Trophoblast cell (in vitro differentiated cells and primary cell): ENCODE data around the gene NPDC1.
A peak's percentile ranks its signal among the peaks of the same experiment; 100 is the strongest.

Experiments used
- DNase-seq, 2 donors: peaks; one replicate each; pipeline ENCODE4 v3.0.0-alpha.2; 2016
- H2AFZ ChIP-seq: 2 replicates; pipeline ENCODE4 v1.6.1; 2013; ENCODE audit warnings: low read length, moderate library complexity, mild to moderate bottlenecking; ENCODE audit not compliant: insufficient read depth, poor library complexity
- H2AK5ac ChIP-seq: 2 replicates; pipeline ENCODE4 v1.6.1; 2013; ENCODE audit warnings: mild to moderate bottlenecking, low read length
- H2BK120ac ChIP-seq: 2 replicates; pipeline ENCODE4 v1.6.1; 2013; ENCODE audit warnings: low read length, mild to moderate bottlenecking, moderate library complexity; ENCODE audit not compliant: insufficient read depth, poor library complexity
- H2BK12ac ChIP-seq: 2 replicates; pipeline ENCODE4 v1.6.1; 2013; ENCODE audit warnings: mild to moderate bottlenecking, low read length, moderate library complexity
- H2BK5ac ChIP-seq: 2 replicates; pipeline ENCODE4 v1.6.1; 2013; ENCODE audit warnings: low read length, low read depth, moderate library complexity, mild to moderate bottlenecking; ENCODE audit not compliant: poor library complexity
- H3K14ac ChIP-seq: 2 replicates; pipeline ENCODE4 v1.6.1; 2013; ENCODE audit warnings: mild to moderate bottlenecking, low read length
- H3K18ac ChIP-seq: 2 replicates; pipeline ENCODE4 v1.6.1; 2013; ENCODE audit warnings: mild to moderate bottlenecking, low read length
- H3K23ac ChIP-seq: 2 replicates; pipeline ENCODE4 v1.6.1; 2013; ENCODE audit warnings: low read length
- H3K27ac ChIP-seq: 2 replicates; pipeline ENCODE4 v1.5.1; 2013; ENCODE audit warnings: low read depth, mild to moderate bottlenecking, inconsistent platforms, low read length, moderate library complexity
- H3K27me3 ChIP-seq: 2 replicates; pipeline ENCODE4 v1.6.1; 2013; ENCODE audit warnings: inconsistent platforms, mild to moderate bottlenecking, low read length, moderate library complexity; ENCODE audit not compliant: insufficient read depth
- H3K36me3 ChIP-seq, 2 experiments: 1 replicate in 1 of 2; 2 replicates in 1 of 2; pipeline ENCODE4 v1.6.1; 2013; ENCODE audit warnings: low read length in 2 of 2, mild to moderate bottlenecking in 2 of 2, moderate library complexity in 1 of 2; ENCODE audit not compliant: insufficient read depth in 2 of 2, control insufficient read depth in 1 of 2
- H3K4ac ChIP-seq: 2 replicates; pipeline ENCODE4 v1.6.1; 2013; ENCODE audit warnings: low read depth, mild to moderate bottlenecking, low read length, moderate library complexity
- H3K4me1 ChIP-seq, 2 experiments: 1 replicate in 1 of 2; 2 replicates in 1 of 2; pipeline ENCODE4 v1.6.1; 2013; ENCODE audit warnings: low read length in 2 of 2, mild to moderate bottlenecking in 2 of 2, moderate library complexity in 1 of 2; ENCODE audit not compliant: insufficient read depth in 2 of 2, control insufficient read depth in 1 of 2
- H3K4me2 ChIP-seq: 2 replicates; pipeline ENCODE4 v1.6.1; 2013; ENCODE audit warnings: inconsistent platforms, mild to moderate bottlenecking, low read length, moderate library complexity
- H3K4me3 ChIP-seq: 2 replicates; pipeline ENCODE4 v1.5.1; 2013; ENCODE audit warnings: mild to moderate bottlenecking, low read depth, low read length, inconsistent platforms
- H3K79me1 ChIP-seq: one replicate; pipeline ENCODE4 v1.6.1; 2013; ENCODE audit warnings: low read length
- H3K79me2 ChIP-seq: 2 replicates; pipeline ENCODE4 v1.6.1; 2013; ENCODE audit warnings: low read length, mild to moderate bottlenecking; ENCODE audit not compliant: control insufficient read depth, insufficient read depth, poor library complexity
- H3K9ac ChIP-seq: 2 replicates; pipeline ENCODE4 v1.6.1; 2013; ENCODE audit warnings: mild to moderate bottlenecking, low read length
- H3K9me3 ChIP-seq: 2 replicates; pipeline ENCODE4 v1.6.1; 2013; ENCODE audit warnings: low read depth, mild to moderate bottlenecking, control low read depth, inconsistent platforms, low read length; ENCODE audit not compliant: insufficient read depth
- H4K12ac ChIP-seq: 2 replicates; pipeline ENCODE4 v1.6.1; 2013; ENCODE audit warnings: low read depth, mild to moderate bottlenecking, low read length, moderate library complexity
- H4K8ac ChIP-seq: 2 replicates; pipeline ENCODE4 v1.6.1; 2013; ENCODE audit warnings: low read depth, mild to moderate bottlenecking, low read length, moderate library complexity
- H4K91ac ChIP-seq: one replicate; pipeline ENCODE4 v1.6.1; 2013; ENCODE audit warnings: low read depth, mild to moderate bottlenecking, low read length, moderate library complexity
- WGBS: extraction: QIAGEN DNeasy Blood & Tissue Kit; methylation state at CpG from one replicate; pipeline ENCODE4 v1.1.7; 2013; ENCODE audit warnings: missing lambda C conversion rate; ENCODE audit not compliant: insufficient read length, insufficient coverage; ENCODE audit errors: extremely low coverage; 5-methylcytosine and 5-hydroxymethylcytosine counted together

NPDC1 gene

GRCh38 chr9:137018761-137019559 is 27.0 kb downstream of the NPDC1 start:
- no peak overlapping the region for H3K14ac ChIP-seq
- H3K27me3 ChIP-seq: no peaks in the 10 kb centered on the region
- H3K36me3 ChIP-seq: no peaks in the 10 kb centered on the region
- H3K9me3 ChIP-seq: peaks cover 22% of the 10 kb centered on the region
- no peaks in the 10 kb centered on the region for H3K4me1 ChIP-seq
- no peak overlapping the region for H3K18ac ChIP-seq
- H3K4me3 ChIP-seq: no peak overlapping the region
- no peak overlapping the region for H3K4me2 ChIP-seq
- no peak overlapping the region for H4K8ac ChIP-seq
- no peak overlapping the region for H3K4ac ChIP-seq
- H2AFZ ChIP-seq: no peak overlapping the region
- no peak overlapping the region for H3K23ac ChIP-seq
- H3K9ac ChIP-seq: no peak overlapping the region
- no peak overlapping the region for H2BK5ac ChIP-seq
- H2AK5ac ChIP-seq: no peak overlapping the region
- H3K79me1 ChIP-seq: no peaks in the 10 kb centered on the region
- H3K27ac ChIP-seq: no peak overlapping the region
- no peak for DNase-seq
- H4K91ac ChIP-seq: no peak overlapping the region
- H3K79me2 ChIP-seq: no peaks in the 10 kb centered on the region
- no peak overlapping the region for H2BK120ac ChIP-seq
- no peak overlapping the region for H2BK12ac ChIP-seq
- no peak overlapping the region for H4K12ac ChIP-seq
- WGBS: no CpG with 5 or more reads among the region's 36 CpGs

DNA sequence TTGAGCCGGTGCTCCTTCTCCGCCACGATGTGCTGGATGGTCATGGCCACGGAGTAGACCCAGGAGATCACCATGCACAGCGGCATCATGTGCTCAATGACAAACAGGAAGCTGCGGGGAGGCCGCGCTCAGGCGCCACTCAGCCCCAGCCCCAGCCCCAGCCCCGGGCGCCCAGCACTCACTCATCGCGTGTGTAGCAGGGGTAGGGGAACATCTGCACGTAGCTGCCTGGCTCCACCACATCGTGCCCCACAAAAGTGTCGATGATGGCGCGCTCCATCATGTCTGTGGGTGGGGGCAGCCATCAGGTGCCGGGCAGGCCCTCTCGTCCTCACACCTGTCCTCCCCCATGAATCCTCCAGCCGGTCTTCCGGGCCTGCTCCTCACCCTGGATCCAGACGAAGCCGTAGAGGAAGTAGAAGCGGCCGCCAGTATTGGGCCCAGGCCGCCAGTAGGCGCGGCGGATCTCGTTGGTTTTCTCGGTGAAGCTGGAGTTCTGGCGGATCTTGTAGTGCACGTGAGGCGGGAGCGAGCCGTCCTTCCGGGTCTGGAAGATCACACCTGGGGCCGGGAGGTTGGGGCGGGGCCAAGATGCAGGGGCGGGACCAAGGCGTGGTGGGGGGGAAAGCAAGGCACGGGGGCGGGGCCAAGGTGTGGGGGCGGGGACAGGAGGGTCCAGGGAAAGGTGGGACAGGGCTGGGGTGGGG is 28.0 kb downstream of the NPDC1 start:
- Histone ChIP-seq H3K36me3 (no peaks in the 10 kb centered on the region), H3K9me3 (peaks cover 24% of the 10 kb centered on the region), H2BK5ac (no peak overlapping the region), H3K4me3 (no peak overlapping the region), H2AFZ (no peak overlapping the region), H3K9ac (no peak overlapping the region), H3K23ac (no peak overlapping the region), H4K91ac (no peak overlapping the region), H4K8ac (no peak overlapping the region), H3K4me2 (no peak overlapping the region), H3K14ac (no peak overlapping the region), H2BK120ac (no peak overlapping the region), H3K4ac (no peak overlapping the region), H3K27ac (no peak overlapping the region), H2AK5ac (no peak overlapping the region), H3K79me1 (no peaks in the 10 kb centered on the region), H4K12ac (no peak overlapping the region), H3K27me3 (no peaks in the 10 kb centered on the region), H3K4me1 (no peaks in the 10 kb centered on the region), H3K79me2 (no peaks in the 10 kb centered on the region), H2BK12ac (no peak overlapping the region), H3K18ac (no peak overlapping the region)
- no peak for DNase-seq
- WGBS: no CpG with 5 or more reads among the region's 45 CpGs

- peak overlapping the region; percentile 27 for H3K4me3 ChIP-seq
- no peak overlapping the region for H3K4me2 ChIP-seq
- no peaks in the 10 kb centered on the region for H3K27me3 ChIP-seq
- H2AK5ac ChIP-seq: no peak overlapping the region
- H2BK12ac ChIP-seq: no peak overlapping the region
- no peak overlapping the region for H3K23ac ChIP-seq
- H4K91ac ChIP-seq: no peak overlapping the region
- no peak overlapping the region for H3K4ac ChIP-seq
- no peaks in the 10 kb centered on the region for H3K79me2 ChIP-seq
- no peak overlapping the region for H3K9ac ChIP-seq
- H3K14ac ChIP-seq: no peak overlapping the region
- H3K9me3 ChIP-seq: peaks cover 27% of the 10 kb centered on the region
- H3K4me1 ChIP-seq: no peaks in the 10 kb centered on the region
- WGBS: no CpG with 5 or more reads among the region's 28 CpGs
- H4K8ac ChIP-seq: no peak overlapping the region
- no peak overlapping the region for H2BK5ac ChIP-seq
- no peak overlapping the region for H2AFZ ChIP-seq
- H4K12ac ChIP-seq: no peak overlapping the region
- H3K79me1 ChIP-seq: no peaks in the 10 kb centered on the region
- H3K36me3 ChIP-seq: no peaks in the 10 kb centered on the region
- no peak overlapping the region for H3K18ac ChIP-seq
- DNase-seq: no peak
- no peak overlapping the region for H2BK120ac ChIP-seq
- no peak overlapping the region for H3K27ac ChIP-seq
Measured at GRCh38 chr9:137017071-137017470, 28.9 kb downstream of the NPDC1 start.

GRCh38 chr9:137016436-137016835 is 29.5 kb downstream of the NPDC1 start:
- no CpG with 5 or more reads among the region's 16 CpGs for WGBS

More at GRCh38 chr9:137016436-137016835, 29.5 kb downstream of the NPDC1 start:
- H3K79me1 ChIP-seq: no peaks in the 10 kb centered on the region
- no peak overlapping the region for H3K4me3 ChIP-seq
- H3K27ac ChIP-seq: no peak overlapping the region
- peaks cover 27% of the 10 kb centered on the region for H3K9me3 ChIP-seq
- H3K23ac ChIP-seq: no peak overlapping the region
- H2AFZ ChIP-seq: no peak overlapping the region
- no peaks in the 10 kb centered on the region for H3K79me2 ChIP-seq
- no peak overlapping the region for H2AK5ac ChIP-seq
- H2BK120ac ChIP-seq: no peak overlapping the region
- H4K8ac ChIP-seq: no peak overlapping the region
- no peak overlapping the region for H3K18ac ChIP-seq
- H2BK5ac ChIP-seq: no peak overlapping the region
- no peak overlapping the region for H3K4ac ChIP-seq
- no peak overlapping the region for H4K91ac ChIP-seq
- no peak overlapping the region for H4K12ac ChIP-seq
- no peaks in the 10 kb centered on the region for H3K27me3 ChIP-seq
- no peak overlapping the region for H2BK12ac ChIP-seq
- DNase-seq: no peak
- H3K14ac ChIP-seq: no peak overlapping the region
- H3K36me3 ChIP-seq: no peaks in the 10 kb centered on the region
- H3K4me2 ChIP-seq: no peak overlapping the region
- H3K4me1 ChIP-seq: no peaks in the 10 kb centered on the region
- no peak overlapping the region for H3K9ac ChIP-seq
